ENCODE results near the gene SIM1.

SIM1 gene

DNA sequence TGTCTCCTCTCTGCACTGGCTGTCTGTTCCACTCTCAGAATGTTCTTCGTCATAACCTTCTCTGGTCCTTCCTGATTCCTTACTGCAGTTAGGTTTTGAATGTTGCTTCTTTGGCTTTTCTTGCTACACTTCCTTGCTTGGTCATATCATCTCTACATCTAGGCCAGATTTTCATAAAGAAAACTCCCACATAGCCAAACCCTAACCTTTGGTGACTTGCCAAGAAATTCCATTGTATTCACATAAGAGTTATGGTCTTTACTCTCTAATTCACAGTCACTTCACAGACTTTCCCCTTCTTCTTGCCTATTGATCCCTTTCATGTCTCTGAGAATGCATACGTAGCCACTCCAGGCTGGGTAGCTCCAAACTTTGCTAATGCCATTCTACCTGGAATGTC, 41.9 kb upstream of the SIM1 start:
- H3K36me3 ChIP-seq (ENCODE audit: insufficient read depth, low read length), result peaks cover 6% of the 10 kb centered on the region; the same call in 1 of the 2 replicates
- no peaks in the 10 kb centered on the region for H3K4me1 ChIP-seq (ENCODE audit: insufficient read depth, low read length, poor library complexity, severe bottlenecking)
- no peaks in the 10 kb centered on the region for H3K79me2 ChIP-seq (ENCODE audit: insufficient read depth, low read length)
- H4K20me1 ChIP-seq (ENCODE audit: insufficient read depth, low read length, poor library complexity, severe bottlenecking), result no peaks in the 10 kb centered on the region
- H3K9me3 ChIP-seq (ENCODE audit: insufficient read depth, low read depth, low read length), result no peaks in the 10 kb centered on the region
- H3K4me3 ChIP-seq (ENCODE audit: low read length, poor library complexity, severe bottlenecking), result no peak overlapping the region
- H3K9ac ChIP-seq (ENCODE audit: low read depth, low read length, poor library complexity, severe bottlenecking), result no peak overlapping the region
- H3F3A ChIP-seq (ENCODE audit: low read depth), result no peaks in the 10 kb centered on the region
- H2AFZ ChIP-seq (ENCODE audit: low read length), result no peak overlapping the region
- H3K4me2 ChIP-seq (ENCODE audit: low read depth, low read length, poor library complexity, severe bottlenecking), result no peak overlapping the region
- TF ChIP-seq, protein P1, sequence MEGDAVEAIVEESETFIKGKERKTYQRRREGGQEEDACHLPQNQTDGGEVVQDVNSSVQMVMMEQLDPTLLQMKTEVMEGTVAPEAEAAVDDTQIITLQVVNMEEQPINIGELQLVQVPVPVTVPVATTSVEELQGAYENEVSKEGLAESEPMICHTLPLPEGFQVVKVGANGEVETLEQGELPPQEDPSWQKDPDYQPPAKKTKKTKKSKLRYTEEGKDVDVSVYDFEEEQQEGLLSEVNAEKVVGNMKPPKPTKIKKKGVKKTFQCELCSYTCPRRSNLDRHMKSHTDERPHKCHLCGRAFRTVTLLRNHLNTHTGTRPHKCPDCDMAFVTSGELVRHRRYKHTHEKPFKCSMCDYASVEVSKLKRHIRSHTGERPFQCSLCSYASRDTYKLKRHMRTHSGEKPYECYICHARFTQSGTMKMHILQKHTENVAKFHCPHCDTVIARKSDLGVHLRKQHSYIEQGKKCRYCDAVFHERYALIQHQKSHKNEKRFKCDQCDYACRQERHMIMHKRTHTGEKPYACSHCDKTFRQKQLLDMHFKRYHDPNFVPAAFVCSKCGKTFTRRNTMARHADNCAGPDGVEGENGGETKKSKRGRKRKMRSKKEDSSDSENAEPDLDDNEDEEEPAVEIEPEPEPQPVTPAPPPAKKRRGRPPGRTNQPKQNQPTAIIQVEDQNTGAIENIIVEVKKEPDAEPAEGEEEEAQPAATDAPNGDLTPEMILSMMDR (conservative IDR thresholded peaks at IDR 0.05; ENCODE audit: low read length), result no peak
- TF ChIP-seq EZH2phosphoT487 (IDR thresholded peaks at IDR 0.05; ENCODE audit: borderline replicate concordance), result no peak
- H3K9me2 ChIP-seq (replicated peaks; ENCODE audit: low read depth, low read length), result no peaks in the 10 kb centered on the region
- H3K27me3 ChIP-seq (ENCODE audit: insufficient read depth, low read length, poor library complexity, severe bottlenecking), result no peaks in the 10 kb centered on the region

DNA sequence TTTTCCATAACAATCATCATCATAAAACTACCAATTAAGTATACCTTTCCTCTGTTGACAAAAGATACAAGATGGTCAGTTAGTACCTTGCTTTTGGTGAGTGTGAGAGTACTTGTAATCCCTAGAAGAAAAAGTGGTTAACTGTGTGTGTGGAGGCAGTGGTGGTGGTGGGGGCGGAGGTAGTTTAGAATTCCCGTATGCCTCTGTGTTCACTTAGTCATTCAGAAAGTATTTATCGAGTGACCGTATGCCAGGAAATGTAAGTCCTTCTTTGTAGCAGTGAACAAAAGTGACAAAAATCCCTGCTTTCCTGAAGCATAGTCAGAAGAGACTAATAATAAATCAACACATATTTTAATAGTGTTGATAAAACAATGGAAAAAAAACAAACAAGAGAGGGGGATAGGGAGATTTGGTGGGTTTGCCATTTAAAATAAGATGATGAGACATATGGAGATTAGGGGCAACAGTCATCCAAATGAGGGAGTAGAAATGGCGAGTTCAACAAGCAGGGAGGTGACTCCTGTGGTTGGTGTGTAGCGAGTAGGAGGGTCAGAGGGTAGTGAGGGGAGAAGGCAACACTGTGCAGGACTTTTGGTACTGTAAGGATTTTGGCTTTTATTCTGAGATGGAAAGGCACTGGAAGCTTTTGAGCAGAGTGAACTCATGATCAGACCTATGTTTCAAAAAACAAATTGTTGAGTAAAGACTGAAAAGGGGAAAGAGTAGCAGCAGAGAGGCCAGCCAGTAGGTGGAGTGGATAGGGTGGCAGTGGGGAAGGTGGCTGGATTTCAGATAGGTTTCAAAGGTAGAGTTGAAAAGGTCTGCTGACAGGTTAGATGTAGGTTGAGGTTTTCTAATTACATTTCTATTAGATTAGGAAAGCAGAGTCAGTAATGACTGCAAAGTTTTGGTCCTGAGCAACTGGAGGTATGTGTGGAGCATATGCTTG, 40.3 kb upstream of the SIM1 start:
- H3K9me2 ChIP-seq (replicated peaks; ENCODE audit: low read depth, low read length), result no peaks in the 10 kb centered on the region
- no peaks in the 10 kb centered on the region for H3K9me3 ChIP-seq (ENCODE audit: insufficient read depth, low read depth, low read length)
- no peaks in the 10 kb centered on the region for H3K4me1 ChIP-seq (ENCODE audit: insufficient read depth, low read length, poor library complexity, severe bottlenecking)
- H3K79me2 ChIP-seq (ENCODE audit: insufficient read depth, low read length), result no peaks in the 10 kb centered on the region
- no peaks in the 10 kb centered on the region for H3F3A ChIP-seq (ENCODE audit: low read depth)
- no peak overlapping the region for H3K9ac ChIP-seq (ENCODE audit: low read depth, low read length, poor library complexity, severe bottlenecking)
- no peaks in the 10 kb centered on the region for H3K36me3 ChIP-seq (ENCODE audit: insufficient read depth, low read length)
- no peak overlapping the region for H3K4me3 ChIP-seq (ENCODE audit: low read length, poor library complexity, severe bottlenecking)
- no peaks in the 10 kb centered on the region for H3K27me3 ChIP-seq (ENCODE audit: insufficient read depth, low read length, poor library complexity, severe bottlenecking)
- no peaks in the 10 kb centered on the region for H4K20me1 ChIP-seq (ENCODE audit: insufficient read depth, low read length, poor library complexity, severe bottlenecking)
- H2AFZ ChIP-seq (ENCODE audit: low read length), result no peak overlapping the region
- TF ChIP-seq, protein P1 (conservative IDR thresholded peaks at IDR 0.05; ENCODE audit: low read length), result no peak
- no peak for TF ChIP-seq EZH2phosphoT487 (IDR thresholded peaks at IDR 0.05; ENCODE audit: borderline replicate concordance)
- H3K4me2 ChIP-seq (ENCODE audit: low read depth, low read length, poor library complexity, severe bottlenecking), result no peak overlapping the region

DNA sequence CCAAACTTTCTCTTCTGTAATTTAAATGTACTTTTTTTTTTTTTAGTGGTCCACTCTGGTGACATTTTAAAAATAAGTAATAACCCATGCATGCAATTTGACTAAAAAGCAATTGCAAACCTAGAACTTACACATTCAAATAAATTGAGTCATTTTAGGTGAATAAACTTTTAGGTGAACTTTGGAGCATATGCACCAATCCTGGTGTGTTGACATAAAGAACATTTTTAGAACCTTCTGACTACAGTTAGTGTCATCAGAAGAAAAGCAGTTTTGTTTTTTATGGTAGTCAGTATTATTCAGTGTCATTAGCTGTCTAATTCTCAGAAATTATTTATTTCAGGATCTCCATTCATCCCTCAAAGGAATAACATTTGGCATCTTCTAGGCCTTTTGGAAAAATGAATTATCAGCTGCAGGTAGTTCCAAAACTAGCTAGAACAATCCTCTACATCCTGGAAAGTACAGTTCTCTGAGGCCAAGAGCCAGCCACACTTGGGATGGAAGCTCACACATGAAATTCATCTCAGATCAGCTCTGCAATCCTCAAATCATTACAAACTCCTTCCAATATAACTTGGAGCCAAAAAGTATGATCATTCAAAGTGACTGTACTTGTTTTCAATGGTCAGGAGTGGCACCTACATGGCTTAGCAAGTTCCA, 38.5 kb upstream of the SIM1 start:
- no peak overlapping the region for H3K4me3 ChIP-seq (ENCODE audit: low read length, poor library complexity, severe bottlenecking)
- H4K20me1 ChIP-seq (ENCODE audit: insufficient read depth, low read length, poor library complexity, severe bottlenecking), result no peaks in the 10 kb centered on the region
- TF ChIP-seq, protein P1 (conservative IDR thresholded peaks at IDR 0.05; ENCODE audit: low read length), result no peak
- TF ChIP-seq EZH2phosphoT487 (IDR thresholded peaks at IDR 0.05; ENCODE audit: borderline replicate concordance), result no peak
- H3K27me3 ChIP-seq (ENCODE audit: insufficient read depth, low read length, poor library complexity, severe bottlenecking), result no peaks in the 10 kb centered on the region
- no peak overlapping the region for H3K4me2 ChIP-seq (ENCODE audit: low read depth, low read length, poor library complexity, severe bottlenecking)
- H3K4me1 ChIP-seq (ENCODE audit: insufficient read depth, low read length, poor library complexity, severe bottlenecking), result no peaks in the 10 kb centered on the region
- no peaks in the 10 kb centered on the region for H3K79me2 ChIP-seq (ENCODE audit: insufficient read depth, low read length)
- no peaks in the 10 kb centered on the region for H3K9me3 ChIP-seq (ENCODE audit: insufficient read depth, low read depth, low read length)
- H2AFZ ChIP-seq (ENCODE audit: low read length), result no peak overlapping the region
- no peaks in the 10 kb centered on the region for H3K9me2 ChIP-seq (replicated peaks; ENCODE audit: low read depth, low read length)
- no peaks in the 10 kb centered on the region for H3K36me3 ChIP-seq (ENCODE audit: insufficient read depth, low read length)
- no peak overlapping the region for H3K9ac ChIP-seq (ENCODE audit: low read depth, low read length, poor library complexity, severe bottlenecking)
- no peaks in the 10 kb centered on the region for H3F3A ChIP-seq (ENCODE audit: low read depth)
